Measurements from ENCODE around the gene HES5.

DNA sequence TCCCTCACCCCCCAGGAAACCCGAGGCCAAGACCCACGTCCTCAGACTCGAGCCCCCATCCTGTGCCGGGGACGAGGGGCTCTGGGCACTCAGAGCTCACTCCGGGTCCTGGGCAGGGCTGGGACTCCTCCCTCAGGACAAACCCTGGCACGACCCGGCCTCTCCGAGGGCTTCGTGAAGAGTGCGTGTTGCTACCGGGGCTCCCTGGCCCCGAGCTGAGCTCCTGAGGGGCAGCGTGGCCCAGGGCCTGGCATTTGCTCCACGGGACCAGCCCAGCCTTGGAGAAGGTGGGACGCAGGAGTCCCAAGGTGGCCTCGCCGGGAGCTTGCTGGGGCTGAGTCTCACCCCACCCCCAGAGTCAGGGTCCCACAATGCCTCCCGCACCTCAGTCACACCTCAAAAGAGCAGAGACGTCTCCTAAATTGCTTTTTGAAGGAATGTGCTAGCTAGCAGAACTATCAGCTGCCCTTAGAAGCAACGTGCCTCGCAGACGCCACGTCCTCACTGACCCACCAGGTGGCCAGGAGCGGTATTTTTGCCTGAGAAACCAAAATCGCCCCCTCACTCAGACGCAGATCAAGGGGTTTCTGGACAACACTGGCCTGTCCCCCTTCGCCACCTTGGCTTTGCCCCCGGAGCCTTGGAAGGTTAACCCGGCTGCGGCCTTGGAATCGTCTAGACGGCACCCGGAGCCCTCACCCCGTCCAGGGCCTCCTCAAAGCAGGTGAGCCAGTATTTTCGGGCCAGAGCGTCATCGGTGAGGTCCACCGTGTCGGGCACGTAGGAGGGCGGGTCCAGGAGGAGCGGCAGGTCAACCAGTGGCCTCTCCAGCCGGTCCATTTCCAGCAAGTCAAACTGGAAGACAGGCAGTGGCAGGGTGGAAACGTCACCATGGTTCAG is 14.9 kb downstream of the HES5 start:
- TF ChIP-seq, protein P1, sequence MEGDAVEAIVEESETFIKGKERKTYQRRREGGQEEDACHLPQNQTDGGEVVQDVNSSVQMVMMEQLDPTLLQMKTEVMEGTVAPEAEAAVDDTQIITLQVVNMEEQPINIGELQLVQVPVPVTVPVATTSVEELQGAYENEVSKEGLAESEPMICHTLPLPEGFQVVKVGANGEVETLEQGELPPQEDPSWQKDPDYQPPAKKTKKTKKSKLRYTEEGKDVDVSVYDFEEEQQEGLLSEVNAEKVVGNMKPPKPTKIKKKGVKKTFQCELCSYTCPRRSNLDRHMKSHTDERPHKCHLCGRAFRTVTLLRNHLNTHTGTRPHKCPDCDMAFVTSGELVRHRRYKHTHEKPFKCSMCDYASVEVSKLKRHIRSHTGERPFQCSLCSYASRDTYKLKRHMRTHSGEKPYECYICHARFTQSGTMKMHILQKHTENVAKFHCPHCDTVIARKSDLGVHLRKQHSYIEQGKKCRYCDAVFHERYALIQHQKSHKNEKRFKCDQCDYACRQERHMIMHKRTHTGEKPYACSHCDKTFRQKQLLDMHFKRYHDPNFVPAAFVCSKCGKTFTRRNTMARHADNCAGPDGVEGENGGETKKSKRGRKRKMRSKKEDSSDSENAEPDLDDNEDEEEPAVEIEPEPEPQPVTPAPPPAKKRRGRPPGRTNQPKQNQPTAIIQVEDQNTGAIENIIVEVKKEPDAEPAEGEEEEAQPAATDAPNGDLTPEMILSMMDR (IDR thresholded peaks at IDR 0.05 in 8 of 11, conservative IDR thresholded peaks at IDR 0.05 in 3 of 11) = no peak
- TF ChIP-seq POLR2AphosphoS5 (IDR thresholded peaks at IDR 0.05) (peak in 2 of 3 donors; percentile 15 to 50), POLR2A (IDR thresholded peaks at IDR 0.05) (no peak)

All from spleen (tissue), 7 donors.